Gastrocnemius medialis (tissue), 4 donors: ENCODE results near the gene COL24A1.

Source experiments
- POLR2A ChIP-seq, 2 donors: fragments of 450-650 bp; IDR thresholded peaks; one replicate each; pipeline ENCODE4 v1.6.1; 2017; ENCODE audit warnings: antibody characterized with exemption in 2 of 2, mild to moderate bottlenecking in 2 of 2, moderate library complexity in 2 of 2
- TF ChIP-seq, protein P1 (sequence below), 5 experiments: fragments of 450-650 bp in 3 of 5; fragments of 200-600 bp in 2 of 5; sonication (generic) in 2 of 5; IDR thresholded peaks in 4 of 5; conservative IDR thresholded peaks in 1 of 5; 1 replicate in 4 of 5; 2 replicates in 1 of 5; pipeline ENCODE4 v1.5.1; 2016 to 2019; ENCODE audit warnings: antibody characterized with exemption in 5 of 5, mild to moderate bottlenecking in 3 of 5, moderate library complexity in 3 of 5

DNA sequence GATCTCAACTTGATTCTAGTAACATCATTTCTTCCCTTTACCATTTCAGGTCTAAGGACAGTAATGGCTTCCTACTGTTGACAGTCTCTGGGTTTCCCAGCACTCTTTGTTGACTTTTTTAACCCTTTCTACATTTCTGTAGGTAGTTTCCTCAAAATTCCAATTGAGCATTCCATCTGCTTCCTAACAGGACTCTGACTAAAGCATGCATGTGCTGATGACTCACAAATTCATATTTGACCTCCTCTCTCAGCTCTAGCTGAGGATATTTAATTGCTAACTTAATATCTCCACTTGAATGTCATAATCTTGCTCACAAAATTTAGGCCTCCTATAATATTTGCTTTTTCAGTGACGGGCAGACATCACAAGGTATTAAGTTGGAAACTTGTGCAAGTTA lies 355.1 kb downstream of the COL24A1 start:
- no peak for TF ChIP-seq POLR2A (IDR thresholded peaks at IDR 0.05)
- TF ChIP-seq, protein P1, sequence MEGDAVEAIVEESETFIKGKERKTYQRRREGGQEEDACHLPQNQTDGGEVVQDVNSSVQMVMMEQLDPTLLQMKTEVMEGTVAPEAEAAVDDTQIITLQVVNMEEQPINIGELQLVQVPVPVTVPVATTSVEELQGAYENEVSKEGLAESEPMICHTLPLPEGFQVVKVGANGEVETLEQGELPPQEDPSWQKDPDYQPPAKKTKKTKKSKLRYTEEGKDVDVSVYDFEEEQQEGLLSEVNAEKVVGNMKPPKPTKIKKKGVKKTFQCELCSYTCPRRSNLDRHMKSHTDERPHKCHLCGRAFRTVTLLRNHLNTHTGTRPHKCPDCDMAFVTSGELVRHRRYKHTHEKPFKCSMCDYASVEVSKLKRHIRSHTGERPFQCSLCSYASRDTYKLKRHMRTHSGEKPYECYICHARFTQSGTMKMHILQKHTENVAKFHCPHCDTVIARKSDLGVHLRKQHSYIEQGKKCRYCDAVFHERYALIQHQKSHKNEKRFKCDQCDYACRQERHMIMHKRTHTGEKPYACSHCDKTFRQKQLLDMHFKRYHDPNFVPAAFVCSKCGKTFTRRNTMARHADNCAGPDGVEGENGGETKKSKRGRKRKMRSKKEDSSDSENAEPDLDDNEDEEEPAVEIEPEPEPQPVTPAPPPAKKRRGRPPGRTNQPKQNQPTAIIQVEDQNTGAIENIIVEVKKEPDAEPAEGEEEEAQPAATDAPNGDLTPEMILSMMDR (IDR thresholded peaks at IDR 0.05 in 4 of 5, conservative IDR thresholded peaks at IDR 0.05 in 1 of 5): no peak
